A549 (cell line): ENCODE measurements around the gene LNX2.

ENCODE experiments used
- BHLHE40 ChIP-seq: IDR thresholded peaks from 2 replicates; pipeline ENCODE4 v1.6.1; 2012; ENCODE audit warnings: low read depth, low read length, inconsistent platforms
- CEBPB ChIP-seq, 2 experiments: fragments of >200 bp in 1 of 2; sonication (Bioruptor Twin) in 1 of 2; formaldehyde crosslinking in 1 of 2; IDR thresholded peaks; 2 replicates each; pipeline ENCODE4 v1.6.1; 2012 to 2016
- MYC ChIP-seq: IDR thresholded peaks from 2 replicates; pipeline ENCODE4 v1.6.1; 2012; ENCODE audit warnings: mild to moderate bottlenecking, inconsistent platforms, low read length, improper control_type of control experiment, borderline replicate concordance
- NFE2L2 ChIP-seq: fragments of 150-350 bp; conservative IDR thresholded peaks from 2 replicates; pipeline ENCODE4 v1.6.1; 2014; ENCODE audit warnings: low read length
- NR3C1 ChIP-seq: fragments of >200 bp; sonication (Bioruptor Twin); formaldehyde crosslinking; IDR thresholded peaks from 3 replicates; pipeline ENCODE4 v1.6.1; 2017
- POLR2A ChIP-seq: IDR thresholded peaks from 2 replicates; pipeline ENCODE4 v1.6.1; 2012; ENCODE audit warnings: mild to moderate bottlenecking, low read length
- RAD21 ChIP-seq, 2 experiments: fragments of >200 bp in 1 of 2; sonication (Bioruptor Twin) in 1 of 2; formaldehyde crosslinking in 1 of 2; IDR thresholded peaks in 1 of 2; conservative IDR thresholded peaks in 1 of 2; 2 replicates in 1 of 2; 3 replicates in 1 of 2; pipeline ENCODE4 v1.6.1; 2012 to 2018; ENCODE audit warnings: inconsistent platforms in 1 of 2
- RCOR1 ChIP-seq: fragments of 150-350 bp; IDR thresholded peaks from 2 replicates; pipeline ENCODE4 v1.6.1; 2014; ENCODE audit warnings: antibody characterized with exemption, low read length, low read depth
- RNF2 ChIP-seq: fragments of 200-600 bp; sonication (generic); IDR thresholded peaks from 2 replicates; pipeline ENCODE4 v1.6.1; 2016; ENCODE audit warnings: low read depth, mild to moderate bottlenecking, antibody characterized with exemption, moderate library complexity, borderline replicate concordance
- SMC3 ChIP-seq: fragments of >200 bp; sonication (Bioruptor Twin); formaldehyde crosslinking; IDR thresholded peaks from 3 replicates; pipeline ENCODE4 v1.6.1; 2018; ENCODE audit warnings: inconsistent platforms
- TF ChIP-seq, protein P1 (sequence below): fragments of >200 bp; sonication (Bioruptor Twin); formaldehyde crosslinking; IDR thresholded peaks from 3 replicates; pipeline ENCODE4 v1.5.1; 2016
- TF ChIP-seq, protein P2 (sequence below): fragments of 200-600 bp; sonication (generic); IDR thresholded peaks from 2 replicates; pipeline ENCODE4 v1.6.1; 2016; ENCODE audit warnings: antibody characterized with exemption, mild to moderate bottlenecking, moderate library complexity

DNA sequence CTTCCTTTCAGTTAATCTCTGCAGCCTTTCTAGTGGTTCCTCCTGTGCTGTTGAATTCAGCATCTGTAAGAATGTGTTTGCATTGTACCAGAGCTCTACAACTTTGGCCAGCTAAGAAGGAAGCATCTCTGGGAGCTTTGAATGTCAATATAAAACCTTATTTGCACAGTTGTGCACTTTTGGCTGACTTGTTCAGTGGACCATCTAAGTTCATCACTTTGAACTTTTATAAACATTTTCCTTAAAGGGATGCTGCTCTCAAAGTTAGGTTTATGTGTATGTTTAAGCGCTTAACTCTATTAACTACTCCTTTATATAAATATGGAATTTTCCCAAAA lies 16.9 kb upstream of the LNX2 start:
- TF ChIP-seq RAD21 (conservative IDR thresholded peaks at IDR 0.05 in 1 of 2, IDR thresholded peaks at IDR 0.05 in 1 of 2) (no peak), RCOR1 (no peak), POLR2A (no peak), RNF2 (no peak), MYC (no peak), BHLHE40 (no peak), NR3C1 (no peak), CEBPB (IDR thresholded peaks at IDR 0.05) (no peak), SMC3 (no peak), NFE2L2 (no peak)
- TF ChIP-seq, protein P1, sequence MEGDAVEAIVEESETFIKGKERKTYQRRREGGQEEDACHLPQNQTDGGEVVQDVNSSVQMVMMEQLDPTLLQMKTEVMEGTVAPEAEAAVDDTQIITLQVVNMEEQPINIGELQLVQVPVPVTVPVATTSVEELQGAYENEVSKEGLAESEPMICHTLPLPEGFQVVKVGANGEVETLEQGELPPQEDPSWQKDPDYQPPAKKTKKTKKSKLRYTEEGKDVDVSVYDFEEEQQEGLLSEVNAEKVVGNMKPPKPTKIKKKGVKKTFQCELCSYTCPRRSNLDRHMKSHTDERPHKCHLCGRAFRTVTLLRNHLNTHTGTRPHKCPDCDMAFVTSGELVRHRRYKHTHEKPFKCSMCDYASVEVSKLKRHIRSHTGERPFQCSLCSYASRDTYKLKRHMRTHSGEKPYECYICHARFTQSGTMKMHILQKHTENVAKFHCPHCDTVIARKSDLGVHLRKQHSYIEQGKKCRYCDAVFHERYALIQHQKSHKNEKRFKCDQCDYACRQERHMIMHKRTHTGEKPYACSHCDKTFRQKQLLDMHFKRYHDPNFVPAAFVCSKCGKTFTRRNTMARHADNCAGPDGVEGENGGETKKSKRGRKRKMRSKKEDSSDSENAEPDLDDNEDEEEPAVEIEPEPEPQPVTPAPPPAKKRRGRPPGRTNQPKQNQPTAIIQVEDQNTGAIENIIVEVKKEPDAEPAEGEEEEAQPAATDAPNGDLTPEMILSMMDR, result no peak
- TF ChIP-seq, protein P2, sequence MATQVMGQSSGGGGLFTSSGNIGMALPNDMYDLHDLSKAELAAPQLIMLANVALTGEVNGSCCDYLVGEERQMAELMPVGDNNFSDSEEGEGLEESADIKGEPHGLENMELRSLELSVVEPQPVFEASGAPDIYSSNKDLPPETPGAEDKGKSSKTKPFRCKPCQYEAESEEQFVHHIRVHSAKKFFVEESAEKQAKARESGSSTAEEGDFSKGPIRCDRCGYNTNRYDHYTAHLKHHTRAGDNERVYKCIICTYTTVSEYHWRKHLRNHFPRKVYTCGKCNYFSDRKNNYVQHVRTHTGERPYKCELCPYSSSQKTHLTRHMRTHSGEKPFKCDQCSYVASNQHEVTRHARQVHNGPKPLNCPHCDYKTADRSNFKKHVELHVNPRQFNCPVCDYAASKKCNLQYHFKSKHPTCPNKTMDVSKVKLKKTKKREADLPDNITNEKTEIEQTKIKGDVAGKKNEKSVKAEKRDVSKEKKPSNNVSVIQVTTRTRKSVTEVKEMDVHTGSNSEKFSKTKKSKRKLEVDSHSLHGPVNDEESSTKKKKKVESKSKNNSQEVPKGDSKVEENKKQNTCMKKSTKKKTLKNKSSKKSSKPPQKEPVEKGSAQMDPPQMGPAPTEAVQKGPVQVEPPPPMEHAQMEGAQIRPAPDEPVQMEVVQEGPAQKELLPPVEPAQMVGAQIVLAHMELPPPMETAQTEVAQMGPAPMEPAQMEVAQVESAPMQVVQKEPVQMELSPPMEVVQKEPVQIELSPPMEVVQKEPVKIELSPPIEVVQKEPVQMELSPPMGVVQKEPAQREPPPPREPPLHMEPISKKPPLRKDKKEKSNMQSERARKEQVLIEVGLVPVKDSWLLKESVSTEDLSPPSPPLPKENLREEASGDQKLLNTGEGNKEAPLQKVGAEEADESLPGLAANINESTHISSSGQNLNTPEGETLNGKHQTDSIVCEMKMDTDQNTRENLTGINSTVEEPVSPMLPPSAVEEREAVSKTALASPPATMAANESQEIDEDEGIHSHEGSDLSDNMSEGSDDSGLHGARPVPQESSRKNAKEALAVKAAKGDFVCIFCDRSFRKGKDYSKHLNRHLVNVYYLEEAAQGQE, result no peak
